GM19351 (cell line): ENCODE data around the gene SCYGR6.

ENCODE experiments used
- ATAC-seq: cut with Tn5 transposase; IDR thresholded peaks from one replicate; pipeline ENCODE4 v1.9.1; 2021; ENCODE audit warnings: mild to moderate bottlenecking, moderate library complexity; ENCODE audit not compliant: unreplicated experiment

The SCYGR6 gene

DNA sequence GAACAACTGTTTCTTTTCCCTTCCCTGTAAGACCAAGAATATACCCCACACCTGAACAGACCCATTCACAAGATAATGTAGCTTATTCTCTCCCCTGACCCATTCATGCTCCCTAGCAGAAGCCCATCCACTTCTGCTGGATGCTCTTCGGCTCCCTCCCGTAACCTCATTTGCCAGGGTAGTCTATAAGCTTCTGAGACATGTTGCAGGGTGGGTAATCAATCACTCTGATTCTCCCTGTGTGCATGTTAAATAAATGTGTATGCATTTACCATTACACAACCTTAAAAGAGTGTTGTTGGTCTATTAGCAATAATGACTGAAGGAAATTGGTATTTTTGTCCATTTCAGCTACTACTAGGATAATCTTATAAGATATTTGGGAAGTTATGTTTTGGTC lies 8.1 kb downstream of the SCYGR6 start:
- ATAC-seq: no peak

DNA sequence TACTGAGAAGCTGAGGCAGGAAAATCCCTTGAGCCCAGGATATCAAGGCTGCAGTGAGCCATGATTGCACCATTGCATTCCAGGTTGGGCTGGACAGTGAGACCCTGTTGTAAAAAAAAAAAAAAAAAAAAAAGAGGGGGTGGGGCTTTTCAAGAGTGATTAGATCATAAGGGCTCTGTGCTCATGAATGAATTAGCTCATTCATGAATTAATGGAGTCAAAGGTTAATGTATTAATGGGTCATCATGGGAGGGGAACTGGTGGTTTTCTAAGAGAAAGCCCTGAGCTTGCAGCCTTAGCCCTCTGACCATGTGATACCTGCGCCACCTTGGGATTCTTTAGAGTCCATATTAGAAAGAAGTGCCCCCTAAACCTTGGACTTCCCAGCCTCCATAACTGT lies 11.3 kb downstream of the SCYGR6 start:
- ATAC-seq: no peak

DNA sequence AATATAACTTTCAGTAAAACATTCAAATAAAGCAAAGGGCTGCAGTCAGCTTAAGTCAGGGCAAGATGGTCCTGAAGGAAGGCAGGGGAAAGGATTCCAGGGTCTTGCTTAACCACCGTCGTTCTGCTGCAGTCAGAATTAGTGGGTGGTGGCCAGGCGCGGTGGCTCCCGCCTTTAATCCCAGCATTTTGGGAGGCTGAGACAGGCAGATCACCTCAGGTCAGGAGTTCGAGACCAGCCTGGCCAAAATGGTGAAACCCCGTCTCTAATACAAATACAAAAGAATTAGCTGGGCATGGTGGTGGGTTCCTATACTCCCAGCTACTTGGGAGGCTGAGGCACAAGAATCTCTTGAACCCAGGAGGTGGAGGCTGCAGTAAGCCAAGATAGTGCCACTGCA lies 13.6 kb downstream of the SCYGR6 start:
- ATAC-seq: no peak

DNA sequence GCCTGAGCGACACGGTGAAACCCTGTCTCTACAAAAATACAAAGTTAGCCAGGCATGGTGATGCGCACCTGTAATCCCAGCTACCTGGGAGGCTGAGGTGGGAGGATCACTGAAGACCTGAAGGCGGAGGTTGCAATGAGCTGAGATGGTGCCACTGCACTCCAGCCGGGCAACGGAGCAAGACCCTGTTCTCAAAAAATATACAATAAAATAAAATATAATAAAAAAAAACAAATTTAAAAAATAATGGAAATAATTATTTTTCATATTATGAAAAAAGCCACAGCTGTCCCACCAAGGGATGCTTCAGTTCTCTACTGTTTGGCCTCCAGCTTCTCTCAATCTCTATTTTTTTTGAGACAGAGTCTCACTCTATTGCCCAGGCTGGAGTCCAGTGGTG lies 17.2 kb downstream of the SCYGR6 start:
- no peak for ATAC-seq

DNA sequence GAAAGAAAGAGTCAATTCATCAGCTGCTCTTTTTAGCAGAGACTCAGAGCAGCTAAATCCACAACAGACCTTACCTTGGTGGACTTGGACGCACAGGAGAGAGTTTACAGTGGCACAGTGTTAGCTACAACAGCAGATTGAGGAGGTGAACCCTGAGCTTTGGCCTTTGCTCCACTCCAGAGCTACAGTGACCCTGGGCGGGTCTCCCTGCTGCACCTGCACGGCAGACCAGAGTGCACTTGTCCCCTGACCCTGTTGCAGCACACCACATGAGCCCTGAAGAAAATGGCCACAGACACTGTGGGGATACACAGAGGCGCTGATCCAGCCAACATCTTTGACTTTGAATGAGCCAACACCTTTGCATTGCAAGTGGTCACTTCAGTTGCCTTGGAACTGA lies 17.7 kb downstream of the SCYGR6 start:
- ATAC-seq: no peak

DNA sequence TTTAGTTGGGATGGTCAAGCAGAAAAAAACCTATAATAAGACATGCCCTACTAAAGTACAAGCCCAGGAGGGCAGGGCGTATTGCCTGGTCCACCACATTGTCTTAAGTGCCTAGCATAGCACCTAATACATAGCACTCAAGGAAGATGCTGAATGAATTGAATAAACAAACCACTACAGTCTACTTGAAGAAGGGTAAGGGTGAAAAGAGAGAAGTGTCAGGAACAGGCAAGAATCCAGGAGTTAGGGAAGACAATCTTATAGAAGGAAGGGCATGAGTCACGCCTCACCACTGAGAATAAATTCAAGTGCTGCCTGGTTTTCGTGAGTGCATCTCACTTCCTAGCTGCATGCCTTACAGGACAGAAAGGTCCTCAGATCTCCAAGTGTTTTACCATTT lies 20.6 kb downstream of the SCYGR6 start:
- no peak for ATAC-seq

DNA sequence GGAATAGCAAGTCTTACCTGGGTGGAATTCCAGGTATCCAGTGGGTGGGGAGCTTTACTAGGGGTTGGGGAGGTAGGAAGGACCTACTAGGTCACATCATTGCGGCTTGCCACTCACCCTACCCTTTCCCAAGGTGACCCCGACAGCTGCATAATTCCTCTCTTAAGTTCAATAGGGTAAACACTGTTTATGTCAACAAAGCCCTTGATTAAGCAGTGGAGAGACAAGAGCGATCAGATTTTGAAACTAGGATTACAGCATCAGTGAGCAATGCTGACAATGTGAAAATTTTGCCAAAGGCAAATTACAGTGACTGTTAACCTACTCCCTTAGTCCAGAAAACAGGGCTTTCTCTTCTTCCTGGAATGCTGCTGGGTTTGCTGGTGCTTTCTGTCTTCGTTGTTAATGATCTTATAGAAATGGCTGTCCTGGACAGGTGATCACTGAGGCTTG lies 21.3 kb downstream of the SCYGR6 start:
- ATAC-seq: no peak

DNA sequence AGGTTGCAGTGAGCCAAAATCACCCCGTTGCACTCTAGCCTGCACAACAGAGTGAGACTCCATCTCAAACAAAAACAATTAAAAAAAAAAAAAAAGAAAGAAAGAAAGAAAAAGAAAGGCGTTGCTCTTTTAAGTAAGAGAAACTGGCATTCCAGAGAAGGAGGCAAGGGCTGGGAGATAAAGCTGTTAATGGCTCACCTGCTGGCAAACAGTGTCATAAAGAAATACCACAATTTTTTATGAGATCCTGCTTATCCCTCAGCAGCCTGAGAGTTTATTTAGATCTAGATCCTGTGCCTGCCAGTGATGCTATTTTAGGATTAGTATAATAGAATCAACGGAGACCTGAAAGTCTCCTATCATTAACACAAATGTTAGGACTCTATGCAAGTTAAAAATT lies 23.0 kb downstream of the SCYGR6 start:
- no peak for ATAC-seq

DNA sequence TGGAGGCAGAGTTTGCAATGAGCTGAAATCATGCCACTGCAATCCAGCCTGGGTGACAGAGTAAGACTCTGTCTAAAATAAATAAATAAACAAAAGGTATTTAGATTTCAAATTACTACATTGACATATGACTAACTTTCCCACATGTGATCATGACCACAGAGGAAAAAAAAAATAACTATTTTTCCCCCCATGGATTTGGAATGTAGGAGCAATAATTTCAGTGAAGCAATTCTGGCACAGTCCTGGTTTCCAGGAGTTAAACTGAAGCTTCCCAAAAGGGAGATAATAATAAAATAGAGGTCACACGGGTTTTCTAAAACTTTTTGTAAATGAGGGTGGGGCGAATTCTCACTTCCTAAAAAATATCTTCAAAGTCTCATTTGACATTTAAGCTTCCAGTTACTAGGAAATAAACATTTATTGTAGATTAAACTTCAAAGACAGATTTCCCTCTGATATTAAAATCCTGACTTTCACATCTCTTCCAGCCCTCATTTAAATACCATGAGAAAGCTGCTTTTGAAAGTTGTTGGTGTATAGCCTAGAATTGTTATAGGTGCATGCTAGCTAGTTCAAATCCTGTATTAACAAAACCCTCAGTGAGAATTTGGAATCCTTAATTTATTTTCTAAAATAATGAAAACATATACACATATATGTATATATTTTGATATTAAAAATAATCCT lies 27.4 kb downstream of the SCYGR6 start:
- ATAC-seq: no peak

DNA sequence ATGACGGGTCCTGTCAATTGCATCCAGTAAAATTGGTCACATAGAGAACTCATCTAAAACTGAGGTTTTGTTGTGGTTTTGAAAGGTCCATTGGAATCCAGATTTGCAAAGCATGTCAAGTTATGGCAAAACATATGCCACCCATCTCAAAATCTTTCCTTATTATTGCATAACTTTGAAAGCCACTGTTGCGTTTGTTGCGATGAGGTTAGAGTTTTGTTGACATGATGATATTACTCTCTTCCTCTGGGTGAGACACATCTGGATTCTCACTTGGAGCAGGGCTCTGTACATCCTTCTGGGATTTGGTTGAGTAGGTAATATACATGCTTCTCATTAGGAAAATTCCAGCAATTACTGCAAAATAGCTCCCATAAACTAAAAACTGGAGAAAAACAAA lies 37.4 kb downstream of the SCYGR6 start:
- no peak for ATAC-seq

DNA sequence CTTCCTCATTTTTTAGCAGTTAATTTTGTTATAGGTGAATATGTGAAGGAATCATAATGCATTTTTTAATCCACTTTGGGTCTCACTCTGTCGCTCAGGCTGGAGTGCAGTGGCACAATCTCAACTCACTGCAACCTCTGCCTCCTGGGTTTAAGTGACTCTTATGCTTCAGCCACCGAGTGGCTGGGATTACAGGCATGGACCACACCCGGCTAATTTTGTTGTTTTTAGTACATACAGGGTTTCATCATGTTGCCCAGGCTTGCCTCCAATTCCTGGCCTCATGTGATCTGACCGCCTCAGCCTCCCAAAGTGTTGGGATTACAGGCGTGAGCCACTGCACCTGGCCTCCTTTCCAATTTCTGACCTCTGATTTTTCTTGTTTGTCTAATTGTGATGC lies 40.3 kb downstream of the SCYGR6 start:
- no peak for ATAC-seq

DNA sequence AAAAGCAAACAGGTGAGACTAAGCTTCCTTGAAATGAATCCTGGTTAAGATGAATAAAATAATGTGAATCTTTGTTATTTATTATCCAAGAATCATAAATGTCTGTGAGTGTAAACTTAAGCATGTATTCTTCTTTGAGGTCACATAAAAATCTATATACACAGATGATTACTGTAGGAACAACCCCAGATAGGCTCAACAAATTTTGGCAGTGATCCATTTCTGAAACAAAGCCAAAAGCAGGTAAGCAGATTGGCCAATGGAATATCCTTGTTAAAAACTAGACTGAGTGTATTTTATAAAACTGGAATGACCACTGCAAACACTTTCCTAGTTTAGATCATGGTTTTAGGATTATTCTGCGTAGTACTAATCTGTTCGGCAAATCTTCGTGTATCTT lies 46.6 kb downstream of the SCYGR6 start:
- no peak for ATAC-seq

DNA sequence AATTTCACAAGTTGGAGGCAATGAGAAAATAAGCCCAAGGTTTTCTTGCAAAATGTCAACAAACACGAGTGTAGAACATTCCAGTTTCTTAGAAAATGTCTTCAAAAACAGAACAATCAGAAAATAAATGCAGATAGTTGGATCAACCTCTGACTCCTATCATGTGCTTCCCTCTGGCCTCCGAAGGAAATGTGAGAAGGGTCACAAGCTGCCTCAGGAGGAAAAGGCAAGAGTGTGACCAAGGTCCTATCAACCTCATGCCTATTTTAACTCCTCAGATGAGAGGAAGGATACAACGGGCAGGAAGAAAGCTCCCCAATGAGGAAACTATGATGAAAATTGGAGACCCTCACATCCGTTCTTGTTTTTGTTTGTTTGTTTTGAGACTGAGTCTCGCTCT lies 50.1 kb downstream of the SCYGR6 start:
- no peak for ATAC-seq
